DND-41 (cell line): ENCODE measurements around the gene KRAS.

Experiments used
- ATAC-seq: fragments of 200-7000 bp; cut with Tn5 transposase; 3 replicates; pipeline ENCODE4 v1.9.1; 2021; ENCODE audit warnings: low read depth; ENCODE audit not compliant: insufficient read depth
- DNase-seq: peaks from one replicate; pipeline ENCODE4 v3.0.0-alpha.2; 2020
- H2AFZ ChIP-seq: 2 replicates; pipeline ENCODE4 v1.6.0; 2012; ENCODE audit warnings: low read depth, low read length
- H3K27ac ChIP-seq: 2 replicates; pipeline ENCODE4 v1.5.1; 2012; ENCODE audit warnings: low read length, inconsistent platforms
- H3K27me3 ChIP-seq: fragments of 200-600 bp; sonication (generic); 2 replicates; pipeline ENCODE4 v1.6.0; 2012; ENCODE audit warnings: low read length, mild to moderate bottlenecking, inconsistent platforms; ENCODE audit not compliant: insufficient read depth, poor library complexity
- H3K36me3 ChIP-seq: 2 replicates; pipeline ENCODE4 v1.5.1; 2012; ENCODE audit warnings: low read length, inconsistent platforms; ENCODE audit not compliant: insufficient read depth
- H3K4me1 ChIP-seq: 2 replicates; pipeline ENCODE4 v1.5.1; 2012; ENCODE audit warnings: mild to moderate bottlenecking, low read length; ENCODE audit not compliant: insufficient read depth
- H3K4me2 ChIP-seq: 2 replicates; pipeline ENCODE4 v1.6.0; 2012; ENCODE audit warnings: mild to moderate bottlenecking, moderate library complexity, low read length, inconsistent platforms; ENCODE audit not compliant: insufficient read depth
- H3K4me3 ChIP-seq, 2 experiments: fragments of 200-600 bp in 1 of 2; shearing (Covaris generic) in 1 of 2; 2 replicates each; pipeline ENCODE4 v1.5.1; 2012 to 2016; ENCODE audit warnings: inconsistent platforms in 2 of 2, low read length in 2 of 2, mild to moderate bottlenecking in 2 of 2, low read depth in 1 of 2, moderate library complexity in 1 of 2
- H3K79me2 ChIP-seq: 2 replicates; pipeline ENCODE4 v1.6.0; 2012; ENCODE audit warnings: low read length, inconsistent platforms; ENCODE audit not compliant: insufficient read depth
- H3K9ac ChIP-seq: 2 replicates; pipeline ENCODE4 v1.6.0; 2012; ENCODE audit warnings: low read depth, mild to moderate bottlenecking, inconsistent platforms, low read length, moderate library complexity
- H3K9me3 ChIP-seq: 2 replicates; pipeline ENCODE4 v1.5.1; 2012; ENCODE audit warnings: low read length, moderate library complexity, mild to moderate bottlenecking, inconsistent platforms; ENCODE audit not compliant: insufficient read depth, severe bottlenecking
- H4K20me1 ChIP-seq: 2 replicates; pipeline ENCODE4 v1.6.0; 2012; ENCODE audit warnings: low read length; ENCODE audit not compliant: insufficient read depth
- EZH2 ChIP-seq: IDR thresholded peaks from 3 replicates; pipeline ENCODE4 v1.6.1; 2012; ENCODE audit warnings: borderline replicate concordance, low read depth, mild to moderate bottlenecking, moderate library complexity, low read length, inconsistent platforms; ENCODE audit not compliant: severe bottlenecking
- TF ChIP-seq, protein P1 (sequence below): IDR thresholded peaks from 2 replicates; pipeline ENCODE4 v1.5.1; 2012; ENCODE audit warnings: borderline replicate concordance, low read length, moderate library complexity, mild to moderate bottlenecking; ENCODE audit not compliant: poor library complexity, severe bottlenecking; ENCODE audit errors: extremely low read depth

The KRAS gene

DNA sequence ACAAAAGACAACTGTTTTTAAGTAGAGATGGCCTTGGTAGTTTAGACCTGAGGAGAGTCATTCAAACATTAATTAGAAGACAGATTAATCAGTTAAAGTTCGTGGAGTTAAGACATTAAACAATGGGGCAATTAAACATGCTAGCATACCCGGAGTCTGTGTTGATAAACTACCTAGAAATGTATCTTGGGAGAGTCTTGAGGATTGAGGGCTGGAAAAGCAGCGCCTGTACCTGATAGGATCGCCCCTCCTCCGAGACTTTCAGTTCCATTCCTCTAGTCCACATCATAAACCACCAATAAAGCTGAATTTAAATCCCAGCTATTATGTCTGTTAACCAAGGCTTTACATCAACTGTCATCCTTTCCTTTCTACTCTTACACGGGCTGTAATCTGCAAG, 1.0 kb upstream of the KRAS start:
- H3K4me3 ChIP-seq: peak overlapping the region in 1 of 2 experiments; percentile 95; a peak in 2 of 4 replicates
- TF ChIP-seq, protein P1, sequence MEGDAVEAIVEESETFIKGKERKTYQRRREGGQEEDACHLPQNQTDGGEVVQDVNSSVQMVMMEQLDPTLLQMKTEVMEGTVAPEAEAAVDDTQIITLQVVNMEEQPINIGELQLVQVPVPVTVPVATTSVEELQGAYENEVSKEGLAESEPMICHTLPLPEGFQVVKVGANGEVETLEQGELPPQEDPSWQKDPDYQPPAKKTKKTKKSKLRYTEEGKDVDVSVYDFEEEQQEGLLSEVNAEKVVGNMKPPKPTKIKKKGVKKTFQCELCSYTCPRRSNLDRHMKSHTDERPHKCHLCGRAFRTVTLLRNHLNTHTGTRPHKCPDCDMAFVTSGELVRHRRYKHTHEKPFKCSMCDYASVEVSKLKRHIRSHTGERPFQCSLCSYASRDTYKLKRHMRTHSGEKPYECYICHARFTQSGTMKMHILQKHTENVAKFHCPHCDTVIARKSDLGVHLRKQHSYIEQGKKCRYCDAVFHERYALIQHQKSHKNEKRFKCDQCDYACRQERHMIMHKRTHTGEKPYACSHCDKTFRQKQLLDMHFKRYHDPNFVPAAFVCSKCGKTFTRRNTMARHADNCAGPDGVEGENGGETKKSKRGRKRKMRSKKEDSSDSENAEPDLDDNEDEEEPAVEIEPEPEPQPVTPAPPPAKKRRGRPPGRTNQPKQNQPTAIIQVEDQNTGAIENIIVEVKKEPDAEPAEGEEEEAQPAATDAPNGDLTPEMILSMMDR: no peak
- TF ChIP-seq EZH2: no peak
- no peaks in the 10 kb centered on the region; the same call in none of the 2 replicates for H3K36me3 ChIP-seq
- peak overlapping the region; percentile 77 for H3K4me2 ChIP-seq
- peaks cover 36% of the 10 kb centered on the region for H3K79me2 ChIP-seq
- no peak overlapping the region for H3K27ac ChIP-seq
- peak overlapping the region; percentile 89 for H2AFZ ChIP-seq
- no peaks in the 10 kb centered on the region for H3K9me3 ChIP-seq
- peaks cover 10% of the 10 kb centered on the region for H4K20me1 ChIP-seq
- H3K9ac ChIP-seq: peak overlapping the region; percentile 63
- no peak for DNase-seq
- H3K4me1 ChIP-seq: peaks cover 36% of the 10 kb centered on the region
- peaks cover 16% of the 10 kb centered on the region for H3K27me3 ChIP-seq
- no peak for ATAC-seq

- Histone ChIP-seq H3K4me1 (peaks cover 36% of the 10 kb centered on the region), H3K79me2 (peaks cover 44% of the 10 kb centered on the region), H3K9ac (peak overlapping the region; percentile 63), H3K4me3 (peak overlapping the region; percentile 72 to 95), H3K9me3 (no peaks in the 10 kb centered on the region), H3K36me3 (no peaks in the 10 kb centered on the region; the same call in none of the 2 replicates), H4K20me1 (peaks cover 14% of the 10 kb centered on the region), H3K4me2 (peak overlapping the region; percentile 94), H2AFZ (peak overlapping the region; percentile 78), H3K27me3 (peaks cover 16% of the 10 kb centered on the region), H3K27ac (peak overlapping the region; percentile 68)
- ATAC-seq (peak; percentile 63), DNase-seq (peak; percentile 50)
- no peak for TF ChIP-seq EZH2
- TF ChIP-seq, protein P1: no peak
Measured at GRCh38 chr12:25249931-25250738, 594 bp downstream of the KRAS start.

DNA sequence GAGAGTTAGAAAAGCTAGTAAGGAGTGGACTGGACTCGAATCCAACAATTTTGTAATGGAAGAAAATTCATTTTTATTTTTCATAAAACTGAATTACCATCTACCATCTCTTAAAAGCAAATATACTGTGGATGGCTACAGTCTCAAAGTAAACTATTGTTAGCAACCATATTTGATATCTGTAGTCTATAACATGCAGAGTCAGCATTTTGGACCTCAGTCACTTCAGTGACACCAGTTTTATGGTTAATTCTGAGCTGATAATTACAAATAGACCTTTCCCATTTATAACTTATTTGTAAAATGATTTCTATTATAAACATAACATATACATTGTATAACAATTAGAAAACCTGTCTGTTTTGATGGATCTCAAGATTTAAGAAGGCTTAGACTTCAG, 2.0 kb downstream of the KRAS start:
- peak overlapping the region; percentile 94 for H3K4me2 ChIP-seq
- no peak for ATAC-seq

More for the DNA sequence above, 2.0 kb downstream of the KRAS start:
- DNase-seq: no peak
- Histone ChIP-seq H3K79me2 (peaks cover 47% of the 10 kb centered on the region), H3K9me3 (no peaks in the 10 kb centered on the region), H3K36me3 (peaks cover 6% of the 10 kb centered on the region), H3K4me1 (peaks cover 36% of the 10 kb centered on the region), H3K27me3 (peaks cover 16% of the 10 kb centered on the region), H3K4me3 (0 out of 4 replicates have a peak overlapping the region, but pooled peaks of 1 of the 2 experiments have one; percentile 95), H3K9ac (no peak overlapping the region), H2AFZ (no peak overlapping the region), H3K27ac (no peak overlapping the region), H4K20me1 (peaks cover 14% of the 10 kb centered on the region)
- no peak for TF ChIP-seq EZH2
- TF ChIP-seq, protein P1: no peak
